Measurements from ENCODE around the gene FKBP3. TPM values are rescaled to one million over a fixed set of nuclear protein-coding genes. Genes with fewer than 3 reads are reported as not detected.
"Not testable (repeated sequence)": the region's sequence is repeated elsewhere in the genome, so short reads cannot be mapped to it uniquely, and the experiment has no call there.

FKBP3 gene
- total RNA-seq, 1 experiment from 2014 or later, result 59.0 TPM

DNA sequence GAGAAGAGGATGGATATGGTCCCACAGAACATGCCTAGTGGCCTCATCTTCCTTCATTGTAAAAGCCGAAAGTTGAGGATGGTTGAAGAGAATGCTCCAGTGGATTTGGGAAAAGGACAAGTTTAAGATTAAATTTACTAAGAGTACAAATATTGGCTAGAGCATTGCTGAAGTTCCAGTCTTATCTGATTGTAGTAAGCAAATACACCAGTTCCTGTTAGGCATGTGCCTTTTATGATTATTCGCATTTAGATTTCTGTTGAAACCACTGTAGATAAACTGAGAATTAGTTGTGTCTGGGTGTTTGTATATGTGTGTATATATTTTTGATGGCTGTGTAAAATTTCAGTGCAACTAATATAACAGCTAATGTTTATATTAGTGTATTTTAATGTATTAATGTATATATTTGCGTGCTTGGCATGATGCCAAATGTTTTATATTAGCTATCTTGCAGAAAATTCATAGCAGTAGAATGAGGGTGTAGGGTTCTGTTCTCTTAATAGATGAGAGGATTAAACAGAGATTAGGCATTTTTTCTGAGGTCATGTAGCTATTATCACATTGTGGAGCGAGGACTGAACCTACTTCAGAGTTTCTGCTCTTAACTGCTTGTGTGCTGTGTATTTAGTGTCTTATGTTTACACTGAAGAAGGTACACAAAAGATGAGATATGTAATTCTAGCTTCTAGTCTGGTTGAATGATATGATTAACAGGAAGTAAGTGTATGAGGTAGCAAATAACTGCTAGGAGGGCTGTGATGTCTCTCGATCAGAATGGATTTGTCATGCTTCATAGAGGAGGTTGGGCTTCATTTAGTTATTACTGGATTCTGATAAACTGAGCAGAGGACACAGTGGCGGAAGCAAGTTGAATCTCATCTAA, 21.1 kb downstream of the FKBP3 start:
- DNase-seq (ENCODE audit: low read depth), result peak; percentile 15

DNA sequence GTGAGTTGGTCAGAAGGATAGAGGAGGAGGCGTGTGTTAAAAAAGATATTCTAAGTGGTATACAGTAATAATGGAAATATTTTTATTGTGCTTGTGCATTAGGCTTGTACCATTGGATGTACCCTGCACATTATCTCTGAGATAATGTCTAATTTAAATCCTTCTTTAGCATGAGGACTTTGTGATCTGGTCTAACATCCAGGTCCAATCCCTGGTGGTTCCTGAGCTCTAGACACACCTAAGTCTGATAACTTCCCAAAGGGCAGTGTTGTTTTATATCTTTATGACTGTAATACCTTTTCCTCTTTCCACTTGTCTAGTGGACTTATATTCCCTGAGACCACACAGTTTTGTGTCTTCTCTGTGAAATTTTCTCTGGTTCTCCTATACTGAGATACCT, 29.7 kb downstream of the FKBP3 start:
- no peak for DNase-seq (ENCODE audit: low read depth)

DNA sequence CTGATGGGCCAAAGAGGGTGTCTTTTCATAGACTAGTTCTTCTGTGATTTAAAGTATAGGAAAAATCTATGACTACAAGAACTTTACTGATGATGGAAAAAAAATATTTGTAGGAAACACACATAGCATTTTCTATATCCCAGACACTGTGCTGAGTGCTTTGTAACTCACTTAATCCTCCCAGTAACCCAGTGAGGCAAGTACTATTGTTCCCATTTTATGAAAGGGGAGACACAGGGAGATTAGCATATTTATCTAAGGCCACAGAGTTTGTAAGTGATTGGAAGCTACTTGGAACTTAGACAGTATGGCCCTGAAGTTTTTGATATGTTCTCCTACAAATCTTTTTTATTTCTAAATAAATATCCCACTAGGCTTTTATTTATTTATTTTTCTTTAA, 30.5 kb downstream of the FKBP3 start:
- DNase-seq (ENCODE audit: low read depth), result no peak

DNA sequence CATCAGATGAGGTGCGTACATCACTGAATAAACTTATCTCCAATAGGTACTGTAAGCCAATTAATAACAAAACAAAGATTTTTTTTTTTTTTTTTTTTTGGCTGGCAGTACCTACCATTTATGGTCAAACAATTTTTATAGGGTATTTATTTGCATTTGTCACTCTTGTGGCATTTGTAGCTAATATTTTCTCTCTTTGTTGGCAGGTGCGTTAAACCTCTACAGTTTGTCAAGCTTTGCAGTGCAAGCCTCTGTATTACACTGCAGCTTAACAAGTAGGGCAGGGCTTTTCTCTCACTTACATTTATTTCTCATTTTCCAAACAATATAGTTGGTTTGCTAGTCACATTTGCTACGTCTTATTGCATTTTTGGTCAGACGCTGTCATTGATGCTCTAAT, 38.1 kb downstream of the FKBP3 start:
- no peak for DNase-seq (ENCODE audit: low read depth)

DNA sequence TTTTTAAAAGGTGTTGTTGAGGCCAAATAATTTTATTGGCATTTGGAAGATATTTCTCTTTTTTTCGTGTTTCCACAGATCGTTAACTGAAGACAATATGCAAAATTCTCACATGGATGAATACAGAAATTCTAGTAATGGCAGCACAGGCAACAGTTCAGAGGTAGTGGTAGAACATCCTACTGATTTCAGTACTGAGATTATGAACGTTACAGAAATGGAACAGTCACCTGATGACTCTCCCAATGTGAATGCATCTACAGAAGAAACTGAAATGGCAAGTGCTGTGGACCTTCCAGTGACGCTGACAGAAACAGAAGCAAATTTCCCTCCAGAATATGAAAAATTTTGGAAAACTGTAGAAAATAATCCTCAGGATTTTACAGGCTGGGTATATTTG, 39.1 kb downstream of the FKBP3 start:
- DNase-seq (ENCODE audit: low read depth), result no peak

DNA sequence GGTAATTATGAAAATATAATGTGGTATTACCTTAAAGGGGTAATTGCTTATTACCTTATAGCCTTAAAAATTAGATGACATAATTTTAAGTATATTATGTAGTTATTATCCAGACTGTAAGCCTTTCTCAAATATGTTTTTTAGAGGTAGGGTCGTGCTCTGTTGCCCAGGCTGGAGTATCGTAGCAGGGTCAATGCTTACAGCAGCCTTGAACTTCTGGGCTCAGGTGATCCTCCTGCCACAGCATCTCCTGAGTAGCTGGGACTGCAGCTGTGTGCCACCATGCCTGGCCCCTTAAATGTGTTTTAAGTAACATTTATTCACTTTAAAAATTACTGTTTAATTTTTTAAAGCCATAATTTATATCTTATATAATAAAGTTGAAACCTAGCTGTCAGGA, 40.0 kb downstream of the FKBP3 start:
- DNase-seq (ENCODE audit: low read depth), result no peak

DNA sequence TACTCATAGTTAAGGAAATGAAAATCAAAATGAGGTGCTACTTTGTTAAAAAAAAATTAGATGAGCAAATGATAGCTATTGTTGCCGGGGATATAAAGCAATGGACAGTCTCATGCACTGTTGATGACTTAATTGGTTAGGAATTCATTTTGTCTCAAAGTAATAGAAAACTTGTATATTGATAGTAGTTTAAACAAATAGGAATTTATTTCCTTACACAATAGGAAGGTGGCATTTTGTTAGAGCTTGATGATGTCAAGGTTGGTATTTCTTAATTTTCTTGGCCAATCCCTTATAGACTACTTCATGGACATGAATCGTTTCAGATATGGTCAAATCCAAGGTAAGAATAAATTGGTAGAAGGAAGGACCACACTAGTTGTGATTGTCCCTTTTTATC, 42.6 kb downstream of the FKBP3 start:
- DNase-seq (ENCODE audit: low read depth), result peak; percentile 45

DNA sequence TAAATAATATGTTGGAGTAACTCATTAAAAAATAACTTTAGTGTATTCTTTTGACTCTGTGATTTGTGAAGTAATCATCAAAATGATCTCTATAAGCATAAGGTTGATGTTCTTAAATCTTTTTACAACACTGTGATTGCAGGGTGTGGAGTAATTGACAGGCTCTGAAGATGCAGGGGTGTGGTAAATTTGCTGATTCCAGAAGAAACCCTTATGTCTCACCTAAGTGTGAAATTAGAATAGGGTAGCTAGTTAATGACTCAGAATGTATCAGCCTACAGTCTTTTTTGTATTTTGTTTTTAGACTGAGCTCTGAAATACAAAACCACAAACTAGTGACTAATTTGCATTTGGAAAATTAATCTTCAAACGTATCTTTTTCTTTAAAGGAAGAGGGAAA, 44.5 kb downstream of the FKBP3 start:
- peak; percentile 67 for DNase-seq (ENCODE audit: low read depth)

DNA sequence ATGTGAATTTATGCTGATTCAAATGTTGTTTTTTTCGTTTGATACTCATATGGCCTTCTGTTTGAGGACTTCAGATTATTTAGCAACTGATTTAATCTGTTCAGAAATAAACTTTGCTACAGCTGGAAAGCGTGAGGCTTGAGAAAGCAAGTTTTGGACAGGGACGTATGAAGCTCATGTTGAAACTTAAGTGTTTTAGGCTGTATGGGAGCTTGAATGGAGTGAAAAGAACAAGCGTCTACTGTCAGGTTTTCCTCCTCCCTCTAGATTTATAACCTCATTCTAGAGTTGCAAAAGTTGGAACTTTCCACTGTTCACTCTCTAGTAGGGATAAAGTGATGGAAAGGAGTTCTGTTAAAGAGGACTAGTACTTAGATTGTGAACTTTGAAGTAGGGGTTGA, 49.3 kb downstream of the FKBP3 start:
- peak; percentile 17 for DNase-seq (ENCODE audit: low read depth)

DNA sequence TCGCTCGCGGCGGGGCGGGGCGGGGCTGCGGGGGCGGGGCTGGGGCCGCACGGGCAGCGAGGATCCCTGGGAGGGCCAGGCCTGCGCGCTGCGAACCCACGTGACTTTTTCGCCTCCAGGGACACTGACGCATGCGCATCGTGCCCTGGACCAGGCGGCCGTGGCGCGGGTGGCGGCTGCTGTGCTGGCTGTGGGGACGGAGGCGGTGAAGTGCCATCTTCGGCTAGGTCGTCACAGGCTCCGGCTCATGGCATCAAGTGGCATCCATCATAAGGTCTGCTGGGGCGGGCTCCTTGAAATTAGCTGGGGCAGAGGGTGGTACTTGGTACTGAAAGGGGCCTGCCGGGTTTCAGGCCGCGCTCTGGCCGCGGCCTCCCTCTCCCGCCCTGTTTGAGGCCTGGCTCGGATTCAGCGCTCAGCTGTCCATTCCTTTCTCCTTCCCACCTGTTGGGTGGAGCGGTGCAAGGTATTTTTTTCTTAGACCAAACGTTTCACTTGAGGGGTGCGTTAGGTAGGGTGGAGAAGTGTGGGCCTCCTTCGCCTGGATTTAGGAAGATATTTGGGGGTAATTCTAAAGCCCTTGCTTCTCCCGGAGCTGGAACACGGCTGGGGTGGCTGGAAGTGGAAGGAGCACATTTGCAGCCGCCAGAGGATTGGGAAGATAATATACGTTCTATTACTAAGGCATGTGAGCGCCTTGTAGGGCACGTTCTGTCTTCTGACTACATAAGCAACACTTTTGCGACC, 50.1 kb downstream of the FKBP3 start, which contains the start of gene PRPF39:
Gene PRPF39, plus strand, starts transcription at position 141 of the 747 bp plus-strand sequence. CDS start 11,124 bp downstream, outside the sequence.
- DNase-seq (ENCODE audit: low read depth), result peak; percentile 88

DNA sequence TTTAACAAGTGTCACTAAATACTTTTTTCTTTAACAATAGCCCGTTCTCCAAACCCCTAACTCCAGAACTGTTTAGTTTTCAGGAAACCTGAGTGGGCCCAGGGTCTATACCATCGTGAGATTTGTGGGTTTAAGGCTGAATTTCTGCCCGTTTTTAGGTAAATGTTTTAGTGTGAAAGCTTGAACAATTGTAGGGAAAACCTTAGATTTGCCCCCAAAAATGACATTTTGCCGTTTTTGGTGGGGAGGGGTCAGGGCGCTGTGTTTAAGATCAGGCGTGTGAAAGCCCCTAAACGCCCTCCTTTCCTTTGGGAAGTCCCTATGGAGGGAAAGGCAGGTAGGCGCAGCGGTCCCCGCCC, 50.7 kb downstream of the FKBP3 start:
- DNase-seq (ENCODE audit: low read depth), result no peak

DNA sequence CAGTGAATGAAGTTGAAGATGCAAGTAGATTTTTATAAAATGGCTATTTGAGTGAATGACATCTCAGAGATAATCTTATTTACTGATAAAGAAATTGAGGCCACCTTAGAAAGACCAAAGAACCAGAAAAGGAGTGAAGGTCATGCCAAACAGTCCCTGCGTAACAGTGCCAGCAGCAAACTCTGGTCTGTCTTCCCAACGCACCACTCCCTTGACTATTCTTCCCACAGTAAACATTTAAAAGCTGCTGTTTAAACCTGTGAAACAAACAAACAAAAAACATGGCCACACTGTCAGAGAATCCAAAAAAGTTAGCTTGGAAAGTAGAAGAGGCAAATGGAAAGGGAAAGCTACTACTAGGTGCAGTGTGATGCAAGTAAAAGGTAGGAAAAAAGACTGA, 51.9 kb downstream of the FKBP3 start:
- no peak for DNase-seq (ENCODE audit: low read depth)

DNA sequence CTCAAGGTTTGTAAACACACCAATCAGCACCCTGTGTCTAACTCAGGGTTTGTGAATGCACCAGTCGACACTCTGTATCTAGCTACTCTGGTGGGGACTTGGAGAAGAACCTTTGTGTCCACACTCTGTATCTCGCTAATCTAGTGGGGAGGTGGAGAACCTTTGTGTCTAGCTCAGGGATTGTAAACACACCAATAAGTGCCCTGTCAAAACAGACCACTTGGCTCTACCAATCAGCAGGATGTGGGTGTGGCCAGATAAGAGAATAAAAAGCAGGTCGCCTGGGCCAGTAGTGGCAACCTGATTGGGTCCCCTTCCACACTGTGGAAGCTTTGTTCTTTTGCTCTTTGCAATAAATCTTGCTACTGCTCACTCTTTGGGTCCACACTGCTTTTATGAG, 53.2 kb downstream of the FKBP3 start:
- not testable (repeated sequence) for DNase-seq (ENCODE audit: low read depth)

DNA sequence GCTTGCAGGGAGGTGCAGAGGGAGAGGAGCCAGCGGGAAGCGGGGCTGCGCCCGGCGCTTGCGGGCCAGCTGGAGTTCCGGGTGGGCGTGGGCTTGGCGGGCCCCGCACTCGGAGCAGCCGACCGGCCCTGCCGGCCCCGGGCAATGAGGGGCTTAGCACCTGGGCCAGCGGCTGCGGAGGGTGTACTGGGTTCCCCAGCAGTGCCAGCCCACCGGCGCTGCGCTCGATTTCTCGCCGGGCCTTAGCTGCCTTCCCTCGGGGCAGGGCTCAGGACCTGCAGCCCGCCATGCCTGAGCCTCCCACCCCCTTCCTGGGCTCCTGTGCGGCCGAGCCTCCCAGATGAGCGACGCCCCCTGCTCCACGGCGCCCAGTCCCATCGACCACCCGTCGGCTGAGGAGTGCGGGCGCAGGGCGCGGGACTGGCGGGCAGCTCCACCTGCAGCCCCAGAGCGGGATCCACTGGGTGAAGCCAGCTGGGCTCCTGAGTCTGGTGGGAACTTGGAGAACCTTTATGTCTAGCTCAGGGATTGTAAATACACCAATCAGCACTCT, 53.8 kb downstream of the FKBP3 start:
- not testable (repeated sequence) for DNase-seq (ENCODE audit: low read depth)

DNA sequence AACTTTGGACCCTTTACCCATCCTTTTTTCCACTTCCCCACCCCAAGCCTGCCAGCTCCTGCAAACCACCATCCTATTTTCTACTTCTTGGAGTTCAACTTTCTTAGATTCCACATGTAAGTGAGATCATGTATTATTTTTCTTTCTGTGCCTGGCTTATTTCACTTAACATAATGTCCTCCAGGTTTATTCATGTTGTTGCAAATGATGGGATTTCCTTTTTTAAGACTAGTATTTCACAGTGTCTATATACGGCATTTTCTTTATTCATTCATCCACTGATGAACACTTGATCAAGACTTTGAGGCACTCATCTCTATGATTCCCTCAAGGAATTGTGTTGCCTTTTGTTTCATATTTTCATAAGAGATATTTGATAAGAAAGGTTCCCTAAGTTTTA, 56.0 kb downstream of the FKBP3 start:
- no peak for DNase-seq (ENCODE audit: low read depth)

DNA sequence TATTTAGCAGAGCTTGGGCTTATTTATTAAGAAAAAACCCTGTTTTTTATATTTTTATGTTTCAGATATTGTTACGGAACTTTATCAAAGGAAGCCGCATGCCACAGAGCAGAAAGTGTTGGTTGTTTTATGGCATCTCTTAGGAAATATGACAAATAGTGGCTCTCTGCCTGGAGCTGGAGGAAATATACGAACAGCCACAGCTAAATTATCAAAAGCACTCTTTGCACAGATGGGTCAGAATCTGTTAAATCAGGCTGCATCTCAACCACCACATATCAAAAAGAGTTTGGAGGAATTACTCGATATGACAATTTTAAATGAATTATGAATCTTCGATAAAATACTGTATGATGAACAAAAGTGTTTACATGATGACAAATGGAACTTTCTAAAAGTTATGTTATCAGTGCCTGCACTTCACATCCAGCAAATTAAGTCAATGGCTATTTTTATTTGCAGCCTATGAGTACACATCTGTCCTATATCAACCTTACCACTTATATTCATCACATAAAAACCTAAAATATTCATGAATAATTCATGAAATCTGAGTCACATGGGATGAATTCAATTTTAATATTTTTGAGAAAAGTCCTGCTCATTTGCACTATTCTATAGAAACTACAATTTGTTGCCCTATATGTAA, 60.9 kb downstream of the FKBP3 start:
- DNase-seq (ENCODE audit: low read depth), result no peak

DNA sequence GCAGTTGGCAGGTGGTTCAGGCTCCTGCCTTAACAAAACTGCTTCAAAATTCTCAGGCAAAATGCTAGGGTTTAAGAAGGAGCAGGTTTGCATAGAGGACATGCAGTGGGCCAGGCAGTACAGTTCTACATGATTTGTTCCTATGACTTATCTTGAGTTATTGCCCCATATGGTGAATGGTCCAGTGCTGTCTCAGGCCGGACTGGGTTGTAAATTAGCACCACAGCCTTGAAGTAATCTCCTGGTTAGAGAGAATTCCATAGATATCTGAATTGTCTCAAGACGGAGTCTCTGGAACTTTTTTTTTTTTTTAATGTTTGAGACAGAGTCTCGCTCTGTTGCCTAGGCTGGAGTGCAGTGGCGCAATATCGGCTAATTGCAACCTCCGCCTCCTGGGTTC, 62.2 kb downstream of the FKBP3 start:
- DNase-seq (ENCODE audit: low read depth), result no peak

DNA sequence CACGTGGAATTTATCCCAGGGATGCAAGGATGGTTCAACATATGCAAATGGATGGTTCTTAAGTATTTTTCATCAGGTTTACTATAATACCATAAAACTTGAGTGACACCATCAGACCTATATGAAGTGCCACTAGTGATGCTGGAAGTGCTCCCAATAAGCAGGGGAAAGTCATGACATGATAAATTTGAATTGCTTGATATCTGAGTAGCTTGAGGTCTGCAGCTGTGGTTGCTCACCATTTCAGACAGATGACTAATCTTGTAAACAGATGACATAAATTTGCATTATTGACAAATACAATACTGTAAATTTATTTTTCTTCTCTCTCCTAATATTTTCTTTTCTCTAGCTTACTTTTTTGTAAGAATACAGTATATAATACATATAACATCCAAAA, 64.1 kb downstream of the FKBP3 start:
- DNase-seq (ENCODE audit: low read depth), result peak; percentile 58

DNA sequence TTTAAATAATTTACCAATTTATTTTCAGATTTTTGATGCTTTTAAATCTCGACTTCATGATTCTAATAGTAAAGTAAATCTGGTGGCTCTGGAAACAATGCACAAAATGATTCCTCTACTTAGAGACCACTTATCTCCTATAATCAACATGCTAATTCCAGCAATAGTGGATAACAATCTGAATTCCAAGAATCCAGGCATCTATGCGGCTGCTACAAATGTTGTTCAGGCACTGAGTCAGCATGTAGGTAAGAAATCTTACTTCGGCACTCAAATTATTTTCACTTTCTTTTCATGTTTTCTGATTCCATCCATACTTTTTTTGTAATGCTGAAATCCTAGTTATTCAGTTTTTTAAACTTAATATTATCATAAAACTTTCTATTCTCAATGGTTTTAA, 65.9 kb downstream of the FKBP3 start:
- no peak for DNase-seq (ENCODE audit: low read depth)

DNA sequence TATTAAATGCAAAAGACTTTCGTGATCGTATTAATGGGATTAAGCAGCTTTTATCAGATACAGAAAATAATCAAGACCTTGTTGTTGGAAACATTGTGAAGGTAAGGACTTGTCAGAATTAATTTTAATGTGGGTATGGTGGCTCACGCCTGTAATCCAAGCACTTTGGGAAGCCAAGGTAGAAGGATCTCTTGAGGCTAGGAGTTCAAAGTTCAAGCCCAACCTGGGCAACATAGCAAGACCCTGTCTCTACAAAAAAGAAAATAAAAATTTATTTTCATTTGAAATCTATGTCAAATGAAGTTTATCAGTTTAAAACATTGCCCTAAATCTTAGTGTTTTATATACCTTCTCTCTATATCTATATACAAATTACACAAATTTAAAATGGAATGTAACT, 67.6 kb downstream of the FKBP3 start:
- no peak for DNase-seq (ENCODE audit: low read depth)

DNA sequence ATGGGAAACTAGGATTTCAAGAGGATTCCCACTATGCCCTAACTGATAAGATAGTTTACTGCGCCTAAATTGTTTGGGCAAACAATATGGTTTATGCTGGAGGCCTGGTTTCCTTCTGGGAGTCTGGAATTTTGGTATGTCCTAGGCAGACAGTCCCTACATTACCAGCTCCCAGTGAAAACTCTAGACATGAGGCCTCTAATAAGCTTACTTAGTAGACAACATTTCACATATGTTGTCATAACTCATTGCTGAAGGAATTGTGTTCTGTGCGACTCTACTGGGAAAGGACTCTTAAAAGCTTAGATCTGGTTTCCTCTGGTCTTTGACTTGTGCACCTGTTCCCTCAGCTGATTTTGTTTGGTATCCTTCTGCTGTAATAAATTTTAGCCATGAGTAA, 68.3 kb downstream of the FKBP3 start:
- DNase-seq (ENCODE audit: low read depth), result peak; percentile 19

All from LHCN-M2 (cell line).